Measurements from ENCODE around the gene REG3G. TPM values are rescaled to one million over a fixed set of nuclear protein-coding genes. Genes with fewer than 3 reads are reported as not detected.
"Not testable (repeated sequence)": the region's sequence is repeated elsewhere in the genome, so short reads cannot be mapped to it uniquely, and the experiment has no call there.

The REG3G gene
- total RNA-seq, 2 experiments from 2014 or later, result not detected

GRCh38 chr2:79039944-79040343 lies 14.4 kb downstream of the REG3G start:
- POLR2A ChIA-PET, result interaction anchor here (0.6 kb wide), 1 partner anchor 23 kb away, joined by 3 read pairs; no protein-coding TSS in a partner anchor
- no peaks in the 10 kb centered on the region for H3K9me2 ChIP-seq (ENCODE audit: insufficient read depth, low read length)
- H2AFZ ChIP-seq (ENCODE audit: low read length), result no peak overlapping the region
- no peaks in the 10 kb centered on the region for H3K36me3 ChIP-seq (ENCODE audit: insufficient read depth, low read length)
- H3K4me3 ChIP-seq (ENCODE audit: low read depth, low read length, poor library complexity, severe bottlenecking), result no peak overlapping the region
- no TSS peak for BruUV-seq (replicated peaks)
- H3K4me1 ChIP-seq (ENCODE audit: insufficient read depth, low read length, poor library complexity, severe bottlenecking), result peaks cover 4% of the 10 kb centered on the region
- no peaks in the 10 kb centered on the region for H3K79me2 ChIP-seq (ENCODE audit: insufficient read depth, low read depth, low read length)
- no peaks in the 10 kb centered on the region for H3K9me3 ChIP-seq (ENCODE audit: low read length)
- CTCF ChIA-PET (ENCODE audit: unreplicated experiment), result no interaction called here
- TF ChIP-seq EZH2phosphoT487 (IDR thresholded peaks at IDR 0.05; ENCODE audit: borderline replicate concordance, low read depth, low read length), result no peak
- no peak for TF ChIP-seq CTCF (conservative IDR thresholded peaks at IDR 0.05; ENCODE audit: low read length)
- DNase-seq (ENCODE audit: low spot score), result no peak
- no peaks in the 10 kb centered on the region for H4K20me1 ChIP-seq (ENCODE audit: insufficient read depth, low read length)
- no peak overlapping the region for H3K27ac ChIP-seq (ENCODE audit: low read depth, low read length, poor library complexity, severe bottlenecking)
- intact Hi-C loops (cut with micrococcal nuclease; ENCODE audit: unreplicated experiment), result no loop called here
- H3K4me2 ChIP-seq (ENCODE audit: low read length), result no peak overlapping the region

GRCh38 chr2:79041032-79041448 lies 15.5 kb downstream of the REG3G start:
- H3K9me2 ChIP-seq (ENCODE audit: insufficient read depth, low read length), result no peaks in the 10 kb centered on the region
- intact Hi-C loops (cut with micrococcal nuclease; ENCODE audit: unreplicated experiment), result loop anchor here (1.0 kb wide), 1 partner anchor 179 kb away; no protein-coding TSS in a partner anchor
- 0 out of 2 replicates have a peak overlapping the region, but pooled peaks have one; percentile 5 for H2AFZ ChIP-seq (ENCODE audit: low read length)
- peaks cover 4% of the 10 kb centered on the region for H3K4me1 ChIP-seq (ENCODE audit: insufficient read depth, low read length, poor library complexity, severe bottlenecking)
- H3K36me3 ChIP-seq (ENCODE audit: insufficient read depth, low read length), result no peaks in the 10 kb centered on the region
- H3K27ac ChIP-seq (ENCODE audit: low read depth, low read length, poor library complexity, severe bottlenecking), result no peak overlapping the region
- BruUV-seq (replicated peaks), result no TSS peak
- DNase-seq (ENCODE audit: low spot score), result peak; percentile 37
- H3K79me2 ChIP-seq (ENCODE audit: insufficient read depth, low read depth, low read length), result no peaks in the 10 kb centered on the region
- CTCF ChIA-PET (ENCODE audit: unreplicated experiment), result no interaction called here
- no peaks in the 10 kb centered on the region for H4K20me1 ChIP-seq (ENCODE audit: insufficient read depth, low read length)
- TF ChIP-seq EZH2phosphoT487 (IDR thresholded peaks at IDR 0.05; ENCODE audit: borderline replicate concordance, low read depth, low read length) (no peak), CTCF (conservative IDR thresholded peaks at IDR 0.05; ENCODE audit: low read length) (peak; percentile 86)
- no peaks in the 10 kb centered on the region for H3K9me3 ChIP-seq (ENCODE audit: low read length)
- no peak overlapping the region for H3K4me2 ChIP-seq (ENCODE audit: low read length)
- POLR2A ChIA-PET, result interaction anchor here (0.7 to 1.0 kb wide), 2 partner anchors 16 to 1602 kb away, joined by 3 read pairs; no protein-coding TSS in a partner anchor
- H3K4me3 ChIP-seq (ENCODE audit: low read depth, low read length, poor library complexity, severe bottlenecking), result no peak overlapping the region

- H3K9me2 ChIP-seq (ENCODE audit: insufficient read depth, low read length); H2AFZ ChIP-seq (ENCODE audit: low read length); intact Hi-C loops (cut with micrococcal nuclease; ENCODE audit: unreplicated experiment); CTCF ChIA-PET (ENCODE audit: unreplicated experiment); BruUV-seq (replicated peaks); H3K4me1 ChIP-seq (ENCODE audit: insufficient read depth, low read length, poor library complexity, severe bottlenecking); H3K9me3 ChIP-seq (ENCODE audit: low read length); H3K27ac ChIP-seq (ENCODE audit: low read depth, low read length, poor library complexity, severe bottlenecking); POLR2A ChIA-PET; H3K36me3 ChIP-seq (ENCODE audit: insufficient read depth, low read length); H3K79me2 ChIP-seq (ENCODE audit: insufficient read depth, low read depth, low read length); DNase-seq (ENCODE audit: low spot score); H4K20me1 ChIP-seq (ENCODE audit: insufficient read depth, low read length); H3K4me3 ChIP-seq (ENCODE audit: low read depth, low read length, poor library complexity, severe bottlenecking); H3K4me2 ChIP-seq (ENCODE audit: low read length): not testable (repeated sequence)
Measured at GRCh38 chr2:79053486-79053885, 28.0 kb downstream of the REG3G start.

GRCh38 chr2:79054769-79055168 lies 29.3 kb downstream of the REG3G start:
- H3K79me2 ChIP-seq (ENCODE audit: insufficient read depth, low read depth, low read length); H4K20me1 ChIP-seq (ENCODE audit: insufficient read depth, low read length); DNase-seq (ENCODE audit: low spot score); H3K4me3 ChIP-seq (ENCODE audit: low read depth, low read length, poor library complexity, severe bottlenecking); H3K27ac ChIP-seq (ENCODE audit: low read depth, low read length, poor library complexity, severe bottlenecking); POLR2A ChIA-PET; H3K36me3 ChIP-seq (ENCODE audit: insufficient read depth, low read length); intact Hi-C loops (cut with micrococcal nuclease; ENCODE audit: unreplicated experiment); BruUV-seq (replicated peaks); H3K9me2 ChIP-seq (ENCODE audit: insufficient read depth, low read length); H3K4me2 ChIP-seq (ENCODE audit: low read length); H2AFZ ChIP-seq (ENCODE audit: low read length); CTCF ChIA-PET (ENCODE audit: unreplicated experiment); H3K9me3 ChIP-seq (ENCODE audit: low read length); H3K4me1 ChIP-seq (ENCODE audit: insufficient read depth, low read length, poor library complexity, severe bottlenecking): not testable (repeated sequence)
